Fibroblast of skin of scalp (primary cell): ENCODE results near the gene CCL23.

Experiments used
- DNase-seq: peaks from one replicate; pipeline ENCODE4 v3.0.0-alpha.2; 2013

CCL23 gene

GRCh38 chr17:35968520-35969054 lies 49.2 kb downstream of the CCL23 start:
- no peak for DNase-seq

GRCh38 chr17:35965272-35965671 lies 52.5 kb downstream of the CCL23 start:
- DNase-seq = no peak

- no peak for DNase-seq
Observed at GRCh38 chr17:35963663-35964062, 54.1 kb downstream of the CCL23 start.
